Endothelial cell of umbilical vein (primary cell): ENCODE results near the gene ADARB1.

ENCODE experiments used
- POLR2A ChIP-seq: IDR thresholded peaks from 2 replicates; pipeline ENCODE4 v1.6.1; 2012; ENCODE audit warnings: low read depth, mild to moderate bottlenecking, control low read depth, low read length
- TF ChIP-seq, protein P1 (sequence below), 2 donors: IDR thresholded peaks; 1 replicate in 1 of 2; 2 replicates in 1 of 2; pipeline ENCODE4 v1.5.1; 2011; ENCODE audit warnings: low read length in 2 of 2, mild to moderate bottlenecking in 2 of 2, moderate library complexity in 2 of 2, control low read depth in 1 of 2, inconsistent platforms in 1 of 2, low read depth in 1 of 2; ENCODE audit not compliant: insufficient read depth in 1 of 2; ENCODE audit errors: extremely low read depth in 1 of 2

DNA sequence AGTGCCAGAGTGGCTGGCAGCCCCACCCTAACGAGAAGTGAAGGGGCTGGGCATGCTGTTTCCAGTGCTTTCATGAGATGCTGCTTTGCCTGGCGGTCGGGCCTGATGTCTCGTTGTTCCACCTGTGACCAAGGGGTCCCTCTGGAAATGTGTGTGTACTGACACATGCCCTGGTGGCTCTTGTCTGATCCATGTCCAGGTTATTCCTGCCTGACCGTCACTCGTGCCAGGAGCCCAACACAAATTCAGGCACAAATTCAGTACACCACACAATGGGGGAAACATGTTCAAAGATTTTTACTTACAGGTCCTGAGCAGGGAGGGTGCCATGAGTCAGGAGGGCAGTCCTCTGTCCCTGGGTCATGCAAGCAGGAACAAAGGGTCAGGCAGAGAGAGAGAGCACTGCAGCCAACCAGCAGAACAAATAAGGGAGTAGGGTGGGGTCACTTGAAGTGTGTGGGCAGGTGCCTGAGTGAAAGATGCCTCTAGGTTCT is 76.3 kb downstream of the ADARB1 start:
- TF ChIP-seq, protein P1, sequence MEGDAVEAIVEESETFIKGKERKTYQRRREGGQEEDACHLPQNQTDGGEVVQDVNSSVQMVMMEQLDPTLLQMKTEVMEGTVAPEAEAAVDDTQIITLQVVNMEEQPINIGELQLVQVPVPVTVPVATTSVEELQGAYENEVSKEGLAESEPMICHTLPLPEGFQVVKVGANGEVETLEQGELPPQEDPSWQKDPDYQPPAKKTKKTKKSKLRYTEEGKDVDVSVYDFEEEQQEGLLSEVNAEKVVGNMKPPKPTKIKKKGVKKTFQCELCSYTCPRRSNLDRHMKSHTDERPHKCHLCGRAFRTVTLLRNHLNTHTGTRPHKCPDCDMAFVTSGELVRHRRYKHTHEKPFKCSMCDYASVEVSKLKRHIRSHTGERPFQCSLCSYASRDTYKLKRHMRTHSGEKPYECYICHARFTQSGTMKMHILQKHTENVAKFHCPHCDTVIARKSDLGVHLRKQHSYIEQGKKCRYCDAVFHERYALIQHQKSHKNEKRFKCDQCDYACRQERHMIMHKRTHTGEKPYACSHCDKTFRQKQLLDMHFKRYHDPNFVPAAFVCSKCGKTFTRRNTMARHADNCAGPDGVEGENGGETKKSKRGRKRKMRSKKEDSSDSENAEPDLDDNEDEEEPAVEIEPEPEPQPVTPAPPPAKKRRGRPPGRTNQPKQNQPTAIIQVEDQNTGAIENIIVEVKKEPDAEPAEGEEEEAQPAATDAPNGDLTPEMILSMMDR (IDR thresholded peaks at IDR 0.05; ENCODE audit: extremely low read depth in 1 of 2, insufficient read depth in 1 of 2, low read depth in 1 of 2, low read length in 2 of 2): no peak
- no peak for TF ChIP-seq POLR2A
